HepG2 (cell line): ENCODE measurements around the gene OASL. TPM values are rescaled to one million over a fixed set of nuclear protein-coding genes. Genes with fewer than 3 reads are reported as not detected.

Experiments used
- HNF1A ChIP-seq, 2 experiments: sonication (generic) in 1 of 2; formaldehyde crosslinking in 1 of 2; IDR thresholded peaks; 2 replicates each; pipeline versions ENCODE4 v1.4.0 to v1.6.1; 2016 to 2020; ENCODE audit warnings: borderline replicate concordance in 1 of 2, low read depth in 1 of 2, mild to moderate bottlenecking in 1 of 2, missing genetic modification reagents in 1 of 2
- NR3C1 ChIP-seq: sonication (generic); formaldehyde crosslinking; IDR thresholded peaks from 2 replicates; pipeline ENCODE4 v1.4.0; 2020; ENCODE audit warnings: missing genetic modification reagents
- RARG ChIP-seq: sonication (generic); formaldehyde crosslinking; IDR thresholded peaks from 2 replicates; pipeline ENCODE4 v1.4.0; 2020; ENCODE audit warnings: low read depth, mild to moderate bottlenecking, missing genetic modification reagents
- RBM39 ChIP-seq: fragments of 200-400 bp; formaldehyde crosslinking; IDR thresholded peaks from one replicate; pipeline ENCODE4 v1.6.1; 2018; ENCODE audit warnings: antibody characterized with exemption, mild to moderate bottlenecking, low read depth, low read length; ENCODE audit not compliant: poor library complexity, severe bottlenecking
- TAF1 ChIP-seq: sonication (generic); formaldehyde crosslinking; IDR thresholded peaks from 2 replicates; pipeline ENCODE4 v1.4.0; 2020; ENCODE audit warnings: missing genetic modification reagents
- ZNF362 ChIP-seq: sonication (generic); formaldehyde crosslinking; IDR thresholded peaks from 2 replicates; pipeline ENCODE4 v1.4.0; 2020; ENCODE audit warnings: missing genetic modification reagents, mild to moderate bottlenecking, borderline replicate concordance
- ZNF550 ChIP-seq: sonication (generic); formaldehyde crosslinking; IDR thresholded peaks from 2 replicates; pipeline ENCODE4 v1.4.0; 2020; ENCODE audit warnings: mild to moderate bottlenecking, missing genetic modification reagents, borderline replicate concordance
- ZNF639 ChIP-seq: conservative IDR thresholded peaks from 2 replicates; pipeline ENCODE4 v1.6.1; 2018; ENCODE audit warnings: missing genetic modification reagents
- polyA plus RNA-seq, 8 experiments: library from polyadenylated mRNA; depleted of rRNA in 3 of 8; stranded (reverse) in 7 of 8; unstranded in 1 of 8; fragments of >200 nt; fragmentation: Illumina TruSeq in 4 of 8; extraction: Trizol in 4 of 8; gene quantifications; 2 replicates each; pipeline versions ENCODE4 v1.2.1 to v1.2.3, GENCODE V29; 2011 to 2016; ENCODE audit warnings: low read depth in 4 of 8, missing spikeins in 1 of 8, mixed read lengths in 1 of 8; ENCODE audit not compliant: insufficient read depth in 1 of 8
- total RNA-seq, 5 experiments: library from RNA; depleted of rRNA; stranded (reverse); fragments of >200 nt; fragmentation: Illumina TruSeq; extraction: Trizol; gene quantifications; 2 replicates each; pipeline ENCODE4 v1.2.3, GENCODE V29; 2016; ENCODE audit warnings: low read depth in 1 of 5
- TF ChIP-seq, protein P1 (sequence below): sonication (generic); formaldehyde crosslinking; IDR thresholded peaks from 2 replicates; pipeline ENCODE4 v1.5.1; 2020; ENCODE audit warnings: mild to moderate bottlenecking, missing genetic modification reagents, moderate library complexity
- TF ChIP-seq, protein P2 (sequence below): IDR thresholded peaks from 2 replicates; pipeline ENCODE4 v1.6.1; 2018; ENCODE audit warnings: missing genetic modification reagents
- TF ChIP-seq, protein P3 (sequence below): sonication (generic); formaldehyde crosslinking; IDR thresholded peaks from 2 replicates; pipeline ENCODE4 v1.4.0; 2020; ENCODE audit warnings: mild to moderate bottlenecking, missing genetic modification reagents

Gene OASL
- total and polyA plus RNA-seq, 2 of the 13 experiments (the other 11 are each of a cell fraction or from before 2014, with no cell fraction given) = 0.11 to 0.22 TPM

GRCh38 chr12:120980800-120981368 lies 58.2 kb downstream of the OASL start (continued):
- TF ChIP-seq ZNF550 (CRISPR knock-in tag) (no peak), RARG (CRISPR knock-in tag) (0 out of 2 replicates have a peak, but pooled peaks have one; percentile 22), RBM39 (no peak), NR3C1 (CRISPR knock-in tag) (no peak), ZNF362 (CRISPR knock-in tag) (peak; percentile 35; the same call in 1 of the 2 replicates), TAF1 (CRISPR knock-in tag) (peak; percentile 46), HNF1A (IDR thresholded peaks at IDR 0.05; ENCODE audit: low read depth) (peak; percentile 92), HNF1A (CRISPR knock-in tag; IDR thresholded peaks at IDR 0.05; ENCODE audit: borderline replicate concordance) (peak; percentile 25; the same call in 1 of the 2 replicates), ZNF639 (no peak)
- TF ChIP-seq, protein P1, sequence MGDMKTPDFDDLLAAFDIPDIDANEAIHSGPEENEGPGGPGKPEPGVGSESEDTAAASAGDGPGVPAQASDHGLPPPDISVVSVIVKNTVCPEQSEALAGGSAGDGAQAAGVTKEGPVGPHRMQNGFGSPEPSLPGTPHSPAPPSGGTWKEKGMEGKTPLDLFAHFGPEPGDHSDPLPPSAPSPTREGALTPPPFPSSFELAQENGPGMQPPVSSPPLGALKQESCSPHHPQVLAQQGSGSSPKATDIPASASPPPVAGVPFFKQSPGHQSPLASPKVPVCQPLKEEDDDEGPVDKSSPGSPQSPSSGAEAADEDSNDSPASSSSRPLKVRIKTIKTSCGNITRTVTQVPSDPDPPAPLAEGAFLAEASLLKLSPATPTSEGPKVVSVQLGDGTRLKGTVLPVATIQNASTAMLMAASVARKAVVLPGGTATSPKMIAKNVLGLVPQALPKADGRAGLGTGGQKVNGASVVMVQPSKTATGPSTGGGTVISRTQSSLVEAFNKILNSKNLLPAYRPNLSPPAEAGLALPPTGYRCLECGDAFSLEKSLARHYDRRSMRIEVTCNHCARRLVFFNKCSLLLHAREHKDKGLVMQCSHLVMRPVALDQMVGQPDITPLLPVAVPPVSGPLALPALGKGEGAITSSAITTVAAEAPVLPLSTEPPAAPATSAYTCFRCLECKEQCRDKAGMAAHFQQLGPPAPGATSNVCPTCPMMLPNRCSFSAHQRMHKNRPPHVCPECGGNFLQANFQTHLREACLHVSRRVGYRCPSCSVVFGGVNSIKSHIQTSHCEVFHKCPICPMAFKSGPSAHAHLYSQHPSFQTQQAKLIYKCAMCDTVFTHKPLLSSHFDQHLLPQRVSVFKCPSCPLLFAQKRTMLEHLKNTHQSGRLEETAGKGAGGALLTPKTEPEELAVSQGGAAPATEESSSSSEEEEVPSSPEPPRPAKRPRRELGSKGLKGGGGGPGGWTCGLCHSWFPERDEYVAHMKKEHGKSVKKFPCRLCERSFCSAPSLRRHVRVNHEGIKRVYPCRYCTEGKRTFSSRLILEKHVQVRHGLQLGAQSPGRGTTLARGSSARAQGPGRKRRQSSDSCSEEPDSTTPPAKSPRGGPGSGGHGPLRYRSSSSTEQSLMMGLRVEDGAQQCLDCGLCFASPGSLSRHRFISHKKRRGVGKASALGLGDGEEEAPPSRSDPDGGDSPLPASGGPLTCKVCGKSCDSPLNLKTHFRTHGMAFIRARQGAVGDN (CRISPR knock-in tag) = peak; percentile 19; the same call in 1 of the 2 replicates
- TF ChIP-seq, protein P2, sequence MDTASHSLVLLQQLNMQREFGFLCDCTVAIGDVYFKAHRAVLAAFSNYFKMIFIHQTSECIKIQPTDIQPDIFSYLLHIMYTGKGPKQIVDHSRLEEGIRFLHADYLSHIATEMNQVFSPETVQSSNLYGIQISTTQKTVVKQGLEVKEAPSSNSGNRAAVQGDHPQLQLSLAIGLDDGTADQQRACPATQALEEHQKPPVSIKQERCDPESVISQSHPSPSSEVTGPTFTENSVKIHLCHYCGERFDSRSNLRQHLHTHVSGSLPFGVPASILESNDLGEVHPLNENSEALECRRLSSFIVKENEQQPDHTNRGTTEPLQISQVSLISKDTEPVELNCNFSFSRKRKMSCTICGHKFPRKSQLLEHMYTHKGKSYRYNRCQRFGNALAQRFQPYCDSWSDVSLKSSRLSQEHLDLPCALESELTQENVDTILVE = no peak
- TF ChIP-seq, protein P3, sequence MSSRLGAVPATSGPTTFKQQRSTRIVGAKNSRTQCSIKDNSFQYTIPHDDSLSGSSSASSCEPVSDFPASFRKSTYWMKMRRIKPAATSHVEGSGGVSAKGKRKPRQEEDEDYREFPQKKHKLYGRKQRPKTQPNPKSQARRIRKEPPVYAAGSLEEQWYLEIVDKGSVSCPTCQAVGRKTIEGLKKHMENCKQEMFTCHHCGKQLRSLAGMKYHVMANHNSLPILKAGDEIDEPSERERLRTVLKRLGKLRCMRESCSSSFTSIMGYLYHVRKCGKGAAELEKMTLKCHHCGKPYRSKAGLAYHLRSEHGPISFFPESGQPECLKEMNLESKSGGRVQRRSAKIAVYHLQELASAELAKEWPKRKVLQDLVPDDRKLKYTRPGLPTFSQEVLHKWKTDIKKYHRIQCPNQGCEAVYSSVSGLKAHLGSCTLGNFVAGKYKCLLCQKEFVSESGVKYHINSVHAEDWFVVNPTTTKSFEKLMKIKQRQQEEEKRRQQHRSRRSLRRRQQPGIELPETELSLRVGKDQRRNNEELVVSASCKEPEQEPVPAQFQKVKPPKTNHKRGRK (CRISPR knock-in tag) = no peak
